ENCODE data around the gene CHAD.

The CHAD gene

GRCh38 chr17:50458701-50459676, 9.7 kb downstream of the CHAD start (continued):
- peak; percentile 63; the same call in 1 of the 2 replicates for TF ChIP-seq ZEB2 (tag by site-specific recombination; IDR thresholded peaks at IDR 0.05)
- peak; percentile 44; the same call in 1 of the 2 replicates for TF ChIP-seq ZNF792 (tag by site-specific recombination; IDR thresholded peaks at IDR 0.05)
- peak; percentile 94 for TF ChIP-seq ZBTB44 (tag by site-specific recombination; IDR thresholded peaks at IDR 0.05)
- peak; percentile 24; the same call in 1 of the 2 replicates for TF ChIP-seq KLF8 (tag by site-specific recombination; IDR thresholded peaks at IDR 0.05)
- TF ChIP-seq ZBTB20 (tag by site-specific recombination; IDR thresholded peaks at IDR 0.05) = 0 out of 2 replicates have a peak, but pooled peaks have one; percentile 20
- TF ChIP-seq SP7 (tag by site-specific recombination; IDR thresholded peaks at IDR 0.05) = peak; percentile 70
- peak; percentile 68 for TF ChIP-seq ZNF629 (tag by site-specific recombination; IDR thresholded peaks at IDR 0.05)
- TF ChIP-seq ZNF600 (tag by site-specific recombination; IDR thresholded peaks at IDR 0.05) = peak; percentile 99
- TF ChIP-seq ZNF2 (tag by site-specific recombination; IDR thresholded peaks at IDR 0.05) = no peak
- TF ChIP-seq ZNF18 (tag by site-specific recombination; IDR thresholded peaks at IDR 0.05) = peak; percentile 71
- TF ChIP-seq ZNF660 (tag by site-specific recombination; IDR thresholded peaks at IDR 0.05) = peak; percentile 61; the same call in 1 of the 2 replicates
- no peak for TF ChIP-seq ZNF747 (tag by site-specific recombination; IDR thresholded peaks at IDR 0.05)
- peak; percentile 58; the same call in 1 of the 2 replicates for TF ChIP-seq OSR2 (tag by site-specific recombination; IDR thresholded peaks at IDR 0.05)
- peak; percentile 47; the same call in 1 of the 2 replicates for TF ChIP-seq ZBTB21 (tag by site-specific recombination; IDR thresholded peaks at IDR 0.05)
- TF ChIP-seq ZBTB17 (tag by site-specific recombination; IDR thresholded peaks at IDR 0.05) = peak; percentile 69
- TF ChIP-seq ZNF692 (tag by site-specific recombination; IDR thresholded peaks at IDR 0.05) = peak; percentile 78
- TF ChIP-seq KLF17 (tag by site-specific recombination; IDR thresholded peaks at IDR 0.05) = peak; percentile 40; the same call in 1 of the 2 replicates
- no peak for TF ChIP-seq ZNF48 (tag by site-specific recombination; IDR thresholded peaks at IDR 0.05)
- peak; percentile 53 for TF ChIP-seq PATZ1 (tag by site-specific recombination; IDR thresholded peaks at IDR 0.05)
- TF ChIP-seq ZSCAN18 (tag by site-specific recombination; IDR thresholded peaks at IDR 0.05) = no peak
- TF ChIP-seq ZNF324 (tag by site-specific recombination; IDR thresholded peaks at IDR 0.05) = 0 out of 2 replicates have a peak, but pooled peaks have one; percentile 25
- peak; percentile 60 for TF ChIP-seq PRDM10 (tag by site-specific recombination; IDR thresholded peaks at IDR 0.05)
